HuH-7.5 (cell line): Measurements from ENCODE around the gene STK35.

Experiments used
- DNase-seq: peaks from one replicate; pipeline ENCODE4 v3.0.0; 2011; ENCODE audit warnings: low spot score

Gene STK35

GRCh38 chr20:2135013-2135412, 33.4 kb downstream of the STK35 start:
- no peak for DNase-seq

GRCh38 chr20:2136275-2136674, 34.6 kb downstream of the STK35 start:
- DNase-seq, result no peak

- DNase-seq, result no peak
Measured at GRCh38 chr20:2137552-2138201, 36.0 kb downstream of the STK35 start.

- no peak for DNase-seq
Measured at GRCh38 chr20:2138396-2138795, 36.8 kb downstream of the STK35 start.

- DNase-seq, result no peak
Measured at GRCh38 chr20:2139250-2139649, 37.6 kb downstream of the STK35 start.

GRCh38 chr20:2139736-2140135, 38.1 kb downstream of the STK35 start:
- no peak for DNase-seq

GRCh38 chr20:2140561-2140960, 38.9 kb downstream of the STK35 start:
- no peak for DNase-seq

GRCh38 chr20:2141600-2142575, 40.3 kb downstream of the STK35 start:
- no peak for DNase-seq

GRCh38 chr20:2142649-2143048, 41.0 kb downstream of the STK35 start:
- DNase-seq, result no peak

- DNase-seq, result no peak
Measured at GRCh38 chr20:2143594-2143993, 42.0 kb downstream of the STK35 start.

- DNase-seq, result no peak
Measured at GRCh38 chr20:2144850-2145249, 43.2 kb downstream of the STK35 start.

- DNase-seq, result no peak
Measured at GRCh38 chr20:2145376-2145775, 43.7 kb downstream of the STK35 start.

GRCh38 chr20:2146080-2146867, 44.6 kb downstream of the STK35 start:
- DNase-seq, result no peak

GRCh38 chr20:2149507-2149906, 47.9 kb downstream of the STK35 start:
- DNase-seq, result no peak

GRCh38 chr20:2150660-2151059, 49.0 kb downstream of the STK35 start:
- DNase-seq, result no peak

GRCh38 chr20:2151858-2152281, 50.2 kb downstream of the STK35 start:
- DNase-seq, result no peak

- DNase-seq, result no peak
Measured at GRCh38 chr20:2152317-2152716, 50.7 kb downstream of the STK35 start.

GRCh38 chr20:2153326-2153725, 51.7 kb downstream of the STK35 start:
- DNase-seq, result no peak

- no peak for DNase-seq
Measured at GRCh38 chr20:2156224-2156623, 54.6 kb downstream of the STK35 start.

- no peak for DNase-seq
Measured at GRCh38 chr20:2156666-2157624, 55.3 kb downstream of the STK35 start.

GRCh38 chr20:2162125-2162822, 60.6 kb downstream of the STK35 start:
- no peak for DNase-seq
